GM08714 (cell line): ENCODE measurements around the gene FAM234A.

Source experiments
- H3K4me3 ChIP-seq: fragments of 200-500 bp; sonication (Bioruptor generic); 2 replicates; pipeline ENCODE4 v1.5.1; 2014; ENCODE audit warnings: mild to moderate bottlenecking, low read length, inconsistent platforms
- ZNF274 ChIP-seq: IDR thresholded peaks from 2 replicates; pipeline ENCODE4 v1.6.1; 2012; ENCODE audit warnings: mild to moderate bottlenecking, low read depth, low read length

The FAM234A gene

DNA sequence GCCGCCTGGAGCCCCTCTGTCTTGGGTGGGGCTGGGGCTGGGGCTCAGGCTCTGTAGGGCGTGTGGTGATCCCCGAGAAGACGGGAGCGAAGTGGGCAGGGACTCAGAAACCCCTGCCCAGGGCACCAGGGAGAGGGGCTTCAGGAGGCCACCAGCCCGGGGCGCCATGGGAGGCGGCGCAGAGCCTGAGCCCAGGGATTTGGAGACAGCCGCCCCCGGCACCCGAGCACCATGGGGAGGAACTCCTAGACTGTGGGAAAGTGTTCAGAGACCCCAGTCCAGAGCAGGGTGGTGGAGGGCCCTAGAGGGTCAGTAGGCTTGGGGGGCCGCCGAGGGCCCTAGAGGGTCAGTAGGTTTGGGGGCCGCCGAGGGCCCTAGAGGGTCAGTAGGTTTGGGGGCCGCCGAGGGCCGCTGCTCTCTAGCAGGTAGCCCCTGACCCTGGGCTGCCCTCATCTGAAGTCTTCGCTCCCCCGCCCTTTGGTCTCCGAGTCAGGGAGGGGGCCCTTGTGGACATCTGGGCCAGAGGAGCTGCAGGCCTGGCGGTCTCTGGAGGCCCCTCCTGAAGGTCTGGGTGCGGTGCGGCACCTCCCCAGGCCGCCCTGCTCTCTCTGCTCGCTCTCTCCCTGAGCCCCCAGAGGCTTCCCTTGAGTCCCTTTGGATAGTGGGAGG, 46.5 kb downstream of the FAM234A start:
- TF ChIP-seq ZNF274 = no peak
- no peak overlapping the region for H3K4me3 ChIP-seq

DNA sequence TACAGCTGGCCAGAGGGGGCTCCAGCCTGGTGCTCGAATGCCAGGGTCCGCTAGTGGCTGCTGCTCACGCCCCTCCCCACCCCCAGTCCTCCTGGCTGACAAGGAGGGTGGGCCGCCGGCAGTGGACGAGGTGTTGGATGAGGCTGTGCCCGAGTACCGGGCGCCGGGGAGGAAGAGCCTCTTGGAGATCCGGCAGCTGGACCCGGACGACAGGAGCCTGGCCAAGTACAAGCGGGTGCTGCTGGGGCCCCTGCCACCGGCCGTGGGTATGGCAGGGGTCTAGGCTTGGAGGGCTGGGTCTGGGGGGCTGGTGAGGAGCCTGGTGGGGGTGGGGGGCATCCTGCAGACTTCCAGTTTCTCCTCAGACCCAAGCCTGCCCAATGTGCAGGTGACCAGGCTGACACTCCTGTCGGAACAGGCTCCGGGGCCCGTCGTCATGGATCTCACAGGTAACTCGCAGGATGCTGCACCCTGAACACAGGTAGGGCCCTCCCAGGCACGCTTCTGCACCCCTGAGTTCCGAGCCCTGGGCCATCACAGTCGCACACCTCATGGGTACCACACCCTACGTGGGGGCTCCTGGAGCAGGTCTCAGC, 47.1 kb downstream of the FAM234A start:
- no peak overlapping the region for H3K4me3 ChIP-seq

GRCh38 chr16:282491-282890, 47.9 kb downstream of the FAM234A start:
- H3K4me3 ChIP-seq = no peak overlapping the region
- TF ChIP-seq ZNF274 = no peak

More for the DNA sequence above, 47.1 kb downstream of the FAM234A start:
- no peak for TF ChIP-seq ZNF274

- TF ChIP-seq ZNF274 = no peak
- no peak within 1 kb of the TSS for H3K4me3 ChIP-seq
Observed at GRCh38 chr16:283033-283805, 48.6 kb downstream of the FAM234A start, which contains the start of gene PDIA2. PDIA2 (plus strand) TSS chr16:283164; CDS start chr16:283170, 6 bp downstream.

- no peak overlapping the region for H3K4me3 ChIP-seq
- TF ChIP-seq ZNF274 = no peak
Observed at GRCh38 chr16:284204-285120, 49.8 kb downstream of the FAM234A start.

GRCh38 chr16:285146-286055, 50.8 kb downstream of the FAM234A start:
- TF ChIP-seq ZNF274 = no peak
- no peak overlapping the region for H3K4me3 ChIP-seq

DNA sequence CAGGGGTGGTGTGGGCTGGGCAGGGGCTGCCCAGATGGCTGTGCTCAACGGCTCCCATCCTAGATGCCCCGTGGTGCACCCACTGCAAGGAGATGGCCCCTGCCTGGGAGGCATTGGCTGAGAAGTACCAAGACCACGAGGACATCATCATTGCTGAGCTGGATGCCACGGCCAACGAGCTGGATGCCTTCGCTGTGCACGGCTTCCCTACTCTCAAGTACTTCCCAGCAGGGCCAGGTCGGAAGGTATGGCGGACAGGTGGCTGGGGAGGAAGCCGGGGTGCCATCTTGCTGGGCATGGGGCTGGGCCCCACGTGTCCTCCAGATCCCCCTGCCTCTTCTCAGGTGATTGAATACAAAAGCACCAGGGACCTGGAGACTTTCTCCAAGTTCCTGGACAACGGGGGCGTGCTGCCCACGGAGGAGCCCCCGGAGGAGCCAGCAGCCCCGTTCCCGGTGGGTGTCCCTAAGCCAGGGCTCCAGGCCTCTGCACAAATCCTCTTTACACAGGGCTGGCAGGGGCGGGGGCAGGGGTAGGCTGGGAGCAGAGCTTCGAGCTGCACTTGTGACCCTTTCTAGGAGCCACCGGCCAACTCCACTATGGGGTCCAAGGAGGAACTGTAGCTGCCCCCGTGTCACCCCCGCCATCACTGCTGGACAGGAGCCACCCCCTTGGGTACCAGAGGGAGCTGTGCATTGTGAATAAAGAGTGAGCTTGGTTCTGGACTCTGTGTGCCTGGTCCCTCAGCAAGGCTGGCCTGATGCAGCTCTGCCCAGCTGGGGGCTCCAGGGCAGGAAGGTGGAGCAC, 52.1 kb downstream of the FAM234A start:
- TF ChIP-seq ZNF274 = no peak
- H3K4me3 ChIP-seq = no peak overlapping the region

GRCh38 chr16:287298-287811, 52.7 kb downstream of the FAM234A start:
- no peak overlapping the region for H3K4me3 ChIP-seq
- no peak for TF ChIP-seq ZNF274

- H3K4me3 ChIP-seq = no peak overlapping the region
- TF ChIP-seq ZNF274 = no peak
Observed at GRCh38 chr16:287981-288920, 53.6 kb downstream of the FAM234A start.

- no peak overlapping the region for H3K4me3 ChIP-seq
- no peak for TF ChIP-seq ZNF274
Observed at GRCh38 chr16:289395-289997, 54.9 kb downstream of the FAM234A start.
